Measurements from ENCODE around the gene IL1RN. TPM values are rescaled to one million over a fixed set of nuclear protein-coding genes. Genes with fewer than 3 reads are reported as not detected.

Gene IL1RN
- total RNA-seq, 4 donors from 2014 or later: 0.51 to 0.91 TPM; not detected in 2

GRCh38 chr2:113111121-113111520 is 16.3 kb upstream of the IL1RN start:
- Histone ChIP-seq H3K27ac (no peak overlapping the region), H3K4me1 (no peaks in the 10 kb centered on the region), H3K9me3 (no peaks in the 10 kb centered on the region), H3K27me3 (no peaks in the 10 kb centered on the region), H3K4me3 (no peak overlapping the region), H3K36me3 (no peaks in the 10 kb centered on the region)
- in situ Hi-C loops (cut with MboI; ENCODE audit: low sequenced_read_pairs in 4 of 4): no loop called here
- no peak for DNase-seq
- TF ChIP-seq CTCF (IDR thresholded peaks at IDR 0.05 in 4 of 5, conservative IDR thresholded peaks at IDR 0.05 in 1 of 5) (no peak), POLR2A (IDR thresholded peaks at IDR 0.05) (no peak)
- intact Hi-C loops (cut with DNase I; ENCODE audit: low total_unique reads): no loop called here
- ATAC-seq: no peak

GRCh38 chr2:113111823-113112287 is 15.5 kb upstream of the IL1RN start:
- Histone ChIP-seq H3K9me3 (no peaks in the 10 kb centered on the region), H3K4me3 (no peak overlapping the region), H3K4me1 (no peaks in the 10 kb centered on the region), H3K36me3 (no peaks in the 10 kb centered on the region), H3K27me3 (no peaks in the 10 kb centered on the region), H3K27ac (no peak overlapping the region)
- in situ Hi-C loops (cut with MboI; ENCODE audit: low sequenced_read_pairs in 4 of 4) (no loop called here), intact Hi-C loops (cut with DNase I; ENCODE audit: low total_unique reads) (no loop called here)
- TF ChIP-seq CTCF (IDR thresholded peaks at IDR 0.05 in 4 of 5, conservative IDR thresholded peaks at IDR 0.05 in 1 of 5): no peak
- TF ChIP-seq POLR2A (IDR thresholded peaks at IDR 0.05): no peak
- DNase-seq (no peak), ATAC-seq (no peak)

GRCh38 chr2:113112441-113112840 is 15.0 kb upstream of the IL1RN start:
- DNase-seq: no peak
- H3K27ac ChIP-seq: no peak overlapping the region

GRCh38 chr2:113112871-113113270 is 14.5 kb upstream of the IL1RN start:
- ATAC-seq (no peak), DNase-seq (no peak)
- H3K27me3 ChIP-seq: no peaks in the 10 kb centered on the region
- no peak for TF ChIP-seq CTCF (IDR thresholded peaks at IDR 0.05 in 4 of 5, conservative IDR thresholded peaks at IDR 0.05 in 1 of 5)
- no peak for TF ChIP-seq POLR2A (IDR thresholded peaks at IDR 0.05)
- H3K4me1 ChIP-seq: no peaks in the 10 kb centered on the region
- intact Hi-C loops (cut with DNase I; ENCODE audit: low total_unique reads): no loop called here
- no peaks in the 10 kb centered on the region for H3K36me3 ChIP-seq
- H3K27ac ChIP-seq: no peak overlapping the region
- no peak overlapping the region for H3K4me3 ChIP-seq
- no peaks in the 10 kb centered on the region for H3K9me3 ChIP-seq
- in situ Hi-C loops (cut with MboI; ENCODE audit: low sequenced_read_pairs in 4 of 4): no loop called here

More at GRCh38 chr2:113112441-113112840, 15.0 kb upstream of the IL1RN start:
- ATAC-seq: no peak
- no peaks in the 10 kb centered on the region for H3K4me1 ChIP-seq
- no peaks in the 10 kb centered on the region for H3K36me3 ChIP-seq
- TF ChIP-seq CTCF (IDR thresholded peaks at IDR 0.05 in 4 of 5, conservative IDR thresholded peaks at IDR 0.05 in 1 of 5) (no peak), POLR2A (IDR thresholded peaks at IDR 0.05) (no peak)
- intact Hi-C loops (cut with DNase I; ENCODE audit: low total_unique reads): no loop called here
- in situ Hi-C loops (cut with MboI; ENCODE audit: low sequenced_read_pairs in 4 of 4): no loop called here
- H3K27me3 ChIP-seq: no peaks in the 10 kb centered on the region
- H3K9me3 ChIP-seq: no peaks in the 10 kb centered on the region
- no peak overlapping the region for H3K4me3 ChIP-seq

GRCh38 chr2:113113807-113114206 is 13.6 kb upstream of the IL1RN start:
- Histone ChIP-seq H3K27me3 (no peaks in the 10 kb centered on the region), H3K27ac (no peak overlapping the region), H3K9me3 (no peaks in the 10 kb centered on the region), H3K4me3 (no peak overlapping the region), H3K4me1 (no peaks in the 10 kb centered on the region), H3K36me3 (no peaks in the 10 kb centered on the region)
- in situ Hi-C loops (cut with MboI; ENCODE audit: low sequenced_read_pairs in 4 of 4): no loop called here
- no peak for DNase-seq
- intact Hi-C loops (cut with DNase I; ENCODE audit: low total_unique reads): no loop called here
- no peak for TF ChIP-seq POLR2A (IDR thresholded peaks at IDR 0.05)
- no peak for TF ChIP-seq CTCF (IDR thresholded peaks at IDR 0.05 in 4 of 5, conservative IDR thresholded peaks at IDR 0.05 in 1 of 5)
- ATAC-seq: no peak
